Suppressor macrophage (primary cell): ENCODE data around the gene ARHGAP42.

Source experiments
- DNase-seq, 4 experiments: peaks; one replicate each; pipeline ENCODE4 v3.0.0-alpha.2; 2020 to 2022

Gene ARHGAP42

DNA sequence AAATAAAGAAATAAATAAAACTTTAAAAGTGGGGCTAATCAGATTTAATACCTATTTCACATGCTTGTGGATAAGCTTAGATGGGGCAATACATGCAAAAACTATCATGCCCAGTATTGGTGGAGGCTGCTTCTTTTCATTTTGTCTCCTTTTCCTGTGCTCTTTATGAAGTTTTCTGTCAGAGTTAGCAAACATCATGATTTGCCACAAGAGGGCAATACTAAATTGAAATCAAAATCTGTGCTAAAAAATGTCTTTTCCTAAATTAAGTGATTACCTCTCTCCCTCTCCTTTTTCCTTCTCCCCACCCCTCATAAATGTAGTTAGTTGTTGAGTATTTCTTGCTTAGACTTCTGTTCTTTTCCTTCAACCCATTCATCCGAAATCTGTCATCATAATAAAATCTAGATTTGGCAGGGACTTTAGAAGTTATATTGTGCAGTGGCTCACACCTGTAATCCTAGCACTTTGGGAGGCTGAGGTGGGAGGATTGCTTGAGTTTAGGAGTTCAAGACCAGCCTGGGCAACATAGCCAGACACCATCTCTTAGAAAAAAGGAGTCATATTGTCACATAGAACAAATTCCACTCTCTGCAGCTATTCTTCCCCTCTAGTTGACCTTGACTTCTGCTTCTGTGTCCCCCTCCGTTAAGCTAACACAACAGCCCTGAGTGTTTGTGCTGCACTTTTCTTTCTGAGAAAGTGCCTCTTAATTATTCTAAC is 4.7 kb upstream of the ARHGAP42 start:
- no peak for DNase-seq

DNA sequence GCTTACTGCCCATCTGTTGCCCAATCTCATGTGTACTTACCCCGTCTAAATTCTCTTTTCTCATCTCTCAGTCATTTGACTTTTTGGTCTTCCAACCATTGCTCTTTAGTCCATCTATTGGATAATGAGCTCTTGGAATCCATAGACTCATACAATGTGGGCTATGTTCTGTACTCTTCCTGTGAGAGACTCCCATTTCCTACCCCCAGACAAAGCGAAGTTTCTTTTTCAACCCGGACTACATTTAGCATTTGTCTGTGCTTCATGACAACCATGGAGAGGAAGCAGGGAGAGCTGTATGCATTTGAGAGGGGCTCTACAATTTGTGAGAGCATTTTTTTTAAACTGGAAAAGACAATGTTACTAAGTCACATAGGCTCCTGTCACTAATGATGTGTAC is 4.0 kb upstream of the ARHGAP42 start:
- no peak for DNase-seq

DNA sequence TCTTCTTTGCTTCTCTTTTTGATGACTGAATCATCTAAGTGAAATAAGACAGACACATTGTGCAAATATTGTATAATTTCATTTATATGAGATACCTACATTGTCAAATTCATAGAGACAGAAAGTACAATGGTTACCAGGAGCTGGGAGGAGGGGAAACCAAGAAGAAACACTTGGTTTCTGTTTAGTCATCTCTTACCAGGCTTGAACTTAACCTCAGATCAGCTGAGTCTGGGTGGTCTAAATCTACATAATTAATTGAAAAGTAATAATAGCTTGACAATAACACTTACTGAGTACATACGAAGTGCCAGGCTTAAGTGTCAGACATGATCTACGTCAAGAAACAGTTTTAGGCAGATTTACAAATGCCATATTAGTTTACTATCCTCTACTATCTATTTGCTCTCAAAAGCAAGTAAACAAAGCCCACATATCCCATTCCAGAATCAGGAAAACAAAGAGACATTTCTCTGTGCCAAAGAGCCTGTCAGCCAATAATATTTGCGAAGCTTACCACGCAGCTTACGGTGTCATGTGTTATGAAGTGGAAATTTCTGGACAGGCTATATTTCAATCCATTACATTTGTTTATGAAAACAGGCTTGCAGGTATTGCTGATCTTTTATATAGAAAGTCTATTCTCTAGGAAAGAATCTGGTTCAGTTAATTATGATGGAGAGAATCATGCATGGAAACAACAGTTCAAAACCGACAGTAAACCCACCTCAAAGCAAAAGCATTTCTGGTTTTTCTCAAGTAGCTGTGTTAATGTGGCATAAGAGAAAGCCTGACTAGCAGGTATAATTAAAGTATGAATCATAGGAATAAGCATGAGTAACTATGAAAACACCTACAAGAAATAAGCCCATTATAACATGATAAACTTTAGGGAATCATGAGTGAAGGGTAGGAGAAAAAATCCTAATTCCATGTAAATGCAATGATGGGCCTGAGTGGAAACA is 2.7 kb upstream of the ARHGAP42 start:
- no peak for DNase-seq

DNA sequence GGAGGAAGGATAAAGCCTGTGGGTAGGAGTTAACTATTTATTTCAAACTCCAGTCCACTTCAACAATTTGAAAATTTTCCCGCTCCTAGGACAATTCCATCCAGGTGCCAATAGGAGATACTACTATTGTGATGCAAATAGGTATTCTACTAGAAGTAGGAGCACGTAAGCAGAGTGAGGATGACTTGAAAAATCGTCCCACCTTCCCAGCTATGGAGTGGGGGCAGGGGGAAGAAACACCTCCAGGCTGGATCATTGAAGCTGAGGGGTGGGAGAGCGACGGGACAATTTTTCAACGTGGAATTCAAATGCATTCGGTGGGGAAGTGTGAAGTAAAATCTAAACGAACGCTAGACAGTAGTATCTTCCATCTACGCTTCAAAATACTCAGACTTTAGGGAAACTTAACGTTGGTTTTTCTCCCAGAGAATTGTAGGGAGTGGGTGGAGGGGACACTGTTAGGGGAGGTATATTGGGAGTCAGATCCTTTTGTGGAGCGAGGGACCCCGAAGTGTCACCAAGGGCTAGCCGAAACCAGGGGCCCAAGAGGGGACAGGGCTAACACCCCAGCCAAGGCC is 523 bp upstream of the ARHGAP42 start:
- DNase-seq: no peak

- DNase-seq: peak; percentile 30 to 59 (median 42)
Observed at GRCh38 chr11:100687630-100688395, 725 bp downstream of the ARHGAP42 start.

GRCh38 chr11:100689141-100689540 is 2.1 kb downstream of the ARHGAP42 start:
- DNase-seq: no peak

GRCh38 chr11:100691896-100692653 is 5.0 kb downstream of the ARHGAP42 start:
- no peak for DNase-seq

DNA sequence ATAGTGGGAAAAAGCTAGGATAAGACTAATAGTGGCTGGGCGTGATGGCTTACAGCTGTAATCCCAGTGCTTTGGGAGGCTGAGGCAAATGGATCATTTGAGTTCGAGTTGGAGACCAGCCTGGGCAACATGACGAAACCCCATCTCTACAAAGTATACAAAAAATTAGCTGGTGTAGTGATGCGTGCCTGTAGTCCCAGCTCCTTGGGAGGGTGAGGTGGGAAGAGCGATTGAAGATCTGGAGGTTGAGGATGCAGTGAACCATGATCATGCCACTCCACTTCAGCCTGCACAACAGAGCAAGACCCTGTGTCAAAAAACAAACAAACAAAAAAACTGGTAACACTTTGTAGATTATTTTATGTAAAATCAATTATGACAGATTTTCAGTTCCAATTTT is 8.8 kb downstream of the ARHGAP42 start:
- DNase-seq: no peak

GRCh38 chr11:100703139-100703538 is 16.1 kb downstream of the ARHGAP42 start:
- no peak for DNase-seq

DNA sequence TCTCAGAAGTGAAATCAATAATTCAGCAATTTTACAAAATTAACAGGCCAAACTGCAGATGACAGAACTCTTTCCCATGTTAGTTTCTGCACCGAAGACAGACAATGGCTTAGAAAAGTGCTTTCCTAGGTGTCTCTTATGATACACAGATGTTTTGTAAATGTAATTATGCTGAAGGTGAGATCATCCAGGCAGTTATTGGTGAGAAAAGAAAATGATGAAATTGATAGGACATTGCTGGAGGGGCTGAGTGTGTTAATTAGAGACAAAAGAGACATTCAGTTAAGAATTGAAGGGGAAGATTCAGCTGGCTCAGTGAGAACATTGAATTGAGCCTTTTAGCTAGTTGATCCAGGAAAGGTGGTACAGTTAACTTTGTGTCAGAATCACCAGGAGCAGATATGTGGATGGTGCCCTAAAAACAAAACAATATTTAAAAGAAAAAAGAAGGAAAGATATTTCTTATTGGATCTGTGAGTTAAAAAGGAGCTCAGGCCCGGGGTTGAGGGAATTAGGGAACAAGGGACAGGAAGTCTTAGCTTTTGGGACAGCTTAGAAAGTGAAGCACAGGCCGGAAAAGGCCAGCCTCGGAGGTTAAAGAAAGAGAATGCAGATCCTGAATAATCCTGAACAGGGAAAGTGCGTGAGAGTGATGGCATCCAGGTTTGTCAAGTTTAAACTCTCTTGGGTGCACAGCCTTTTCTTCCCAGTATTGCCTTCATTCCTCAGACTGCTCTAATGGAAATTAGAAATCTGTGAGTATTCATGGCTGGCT is 16.9 kb downstream of the ARHGAP42 start:
- DNase-seq: no peak

GRCh38 chr11:100705447-100705846 is 18.4 kb downstream of the ARHGAP42 start:
- no peak for DNase-seq

DNA sequence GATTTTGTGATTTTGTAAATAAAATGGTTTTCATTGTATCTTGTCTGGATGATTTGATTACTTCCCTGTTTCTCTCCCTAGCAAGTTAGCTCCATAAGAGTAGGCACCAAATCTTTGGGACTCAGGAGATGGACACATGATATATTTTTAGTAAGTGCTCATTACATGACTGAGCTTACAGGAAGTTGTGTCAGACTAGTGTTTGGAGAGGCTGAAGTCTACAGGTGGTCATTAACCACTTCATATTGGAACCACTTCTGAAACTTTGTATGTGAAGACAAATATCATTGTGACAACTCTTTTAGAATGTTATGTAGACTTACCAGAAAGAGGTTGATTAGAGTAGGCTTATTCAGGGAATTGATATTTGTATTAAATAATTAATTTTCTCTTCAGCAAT is 19.1 kb downstream of the ARHGAP42 start:
- DNase-seq: no peak

DNA sequence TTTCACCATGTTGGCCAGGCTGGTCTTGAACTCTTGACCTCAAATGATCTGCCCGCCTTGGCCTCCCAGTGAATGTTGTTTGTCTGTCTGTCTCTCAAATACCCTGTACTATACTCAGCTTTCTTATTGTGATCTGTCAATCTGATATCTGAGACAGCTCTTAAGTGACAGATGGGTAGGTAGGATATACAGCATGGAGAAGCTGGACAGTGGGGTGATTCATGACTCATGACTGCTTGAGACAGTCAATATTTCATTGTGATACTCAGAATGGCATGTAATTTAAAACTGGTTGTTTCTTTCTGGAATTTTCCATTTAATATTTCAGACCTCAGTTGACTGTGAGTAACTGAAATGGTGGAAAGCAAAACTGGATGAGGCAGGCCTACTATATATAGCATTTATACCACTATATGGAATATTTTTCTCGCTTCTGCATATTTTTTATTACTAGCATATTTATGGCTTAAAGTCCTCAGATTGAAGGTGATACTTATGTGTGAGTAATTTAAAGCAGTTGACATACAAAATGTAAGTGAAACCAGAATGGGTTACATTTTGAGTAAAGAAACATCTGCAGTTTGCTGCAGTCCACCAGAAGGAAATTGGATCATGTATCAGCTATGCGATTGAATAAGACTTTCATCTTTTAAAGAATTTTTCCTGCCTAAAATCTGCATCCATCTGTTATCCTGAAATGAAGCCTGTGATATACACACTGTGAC is 22.3 kb downstream of the ARHGAP42 start:
- DNase-seq: no peak

GRCh38 chr11:100711984-100712383 is 24.9 kb downstream of the ARHGAP42 start:
- no peak for DNase-seq

DNA sequence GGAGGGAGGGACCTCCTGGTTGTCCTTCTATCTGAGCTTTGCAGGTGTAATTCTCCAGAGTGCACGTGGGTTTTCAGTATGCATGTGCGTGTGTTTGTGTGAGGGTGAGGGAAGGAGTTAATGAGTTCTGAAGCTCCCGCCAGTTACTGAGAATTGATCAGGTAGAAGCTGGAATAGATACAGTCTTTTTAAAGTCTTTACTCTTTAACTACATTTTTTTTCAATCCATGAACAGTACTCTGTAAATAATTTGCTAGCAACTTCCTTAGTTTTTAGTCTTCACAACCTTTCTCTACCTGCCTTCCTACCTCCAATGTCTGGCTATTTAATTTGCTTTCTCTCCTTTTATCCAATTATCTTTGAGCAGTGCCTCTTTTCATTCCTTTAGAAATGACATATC is 25.5 kb downstream of the ARHGAP42 start:
- no peak for DNase-seq

DNA sequence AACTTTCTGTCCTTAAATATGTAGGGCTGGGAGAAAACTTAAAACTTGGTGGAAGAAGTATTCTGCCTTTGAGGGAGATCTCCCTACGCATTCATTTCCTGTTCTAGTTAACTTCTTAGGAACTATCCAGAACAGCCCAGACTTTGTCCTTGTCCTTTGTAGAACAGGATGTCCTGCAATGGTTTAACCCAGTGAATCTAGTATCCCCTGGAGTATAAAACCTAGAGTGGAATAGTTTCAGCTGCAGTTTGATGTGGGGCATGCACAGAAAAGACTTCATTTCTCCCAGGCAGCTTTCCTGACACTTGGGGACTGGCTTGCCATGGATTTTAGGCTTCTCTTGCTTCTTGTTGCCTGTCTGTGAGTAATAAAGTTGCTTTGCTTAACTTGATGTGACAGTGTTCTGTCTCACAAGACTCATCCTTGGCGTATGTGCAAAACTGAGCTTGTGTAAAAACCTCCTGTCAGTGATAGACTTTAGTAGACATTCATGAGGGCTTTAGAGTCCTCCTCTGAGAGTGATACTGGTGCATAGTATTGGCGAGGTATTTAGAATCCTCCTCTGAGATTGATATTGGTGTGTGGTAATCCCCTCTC is 28.2 kb downstream of the ARHGAP42 start:
- no peak for DNase-seq

DNA sequence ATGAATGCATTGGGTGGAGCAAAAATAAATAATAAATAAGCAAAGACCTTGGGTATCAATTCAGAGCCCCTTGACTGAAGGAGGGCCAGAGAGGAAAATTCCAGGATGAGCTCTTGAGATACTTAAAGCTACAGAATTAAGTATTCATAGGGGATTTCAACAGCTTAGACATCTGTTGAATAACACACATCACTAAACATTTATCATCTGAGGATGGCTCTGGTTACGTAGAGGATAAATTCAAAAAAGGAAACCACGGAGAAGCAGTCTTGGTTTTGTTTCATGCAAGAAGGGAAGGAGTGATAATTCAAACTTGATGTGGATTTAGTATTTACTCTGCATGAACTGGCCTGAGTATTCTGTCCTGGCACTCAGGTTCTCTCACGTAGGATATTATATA is 29.8 kb downstream of the ARHGAP42 start:
- DNase-seq: no peak

GRCh38 chr11:100719362-100719761 is 32.3 kb downstream of the ARHGAP42 start:
- no peak for DNase-seq

DNA sequence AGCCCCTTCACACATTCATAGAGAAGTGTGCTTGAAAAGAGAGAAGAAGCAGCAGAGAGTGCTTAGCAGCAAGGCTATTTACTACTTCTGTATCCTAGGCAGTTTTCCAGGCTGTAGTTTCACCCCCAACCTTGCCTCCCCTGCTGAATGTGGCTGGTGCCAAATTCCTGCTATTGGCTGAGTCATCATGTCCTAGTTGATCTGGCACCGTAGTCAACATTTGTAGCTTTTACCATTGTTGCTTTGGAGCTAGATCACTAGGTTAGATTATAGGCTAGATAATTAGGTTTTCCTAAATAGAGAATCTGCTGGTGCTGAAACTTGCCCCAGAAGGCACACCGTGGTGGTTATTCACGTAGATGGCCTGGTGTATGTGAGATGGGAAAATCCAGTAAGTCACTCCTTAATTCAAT is 32.7 kb downstream of the ARHGAP42 start:
- no peak for DNase-seq

- DNase-seq: no peak
Observed at GRCh38 chr11:100726680-100727079, 39.6 kb downstream of the ARHGAP42 start.
